ENCODE data around the gene PUM2. TPM values are rescaled to one million over a fixed set of nuclear protein-coding genes. Genes with fewer than 3 reads are reported as not detected.

The PUM2 gene
- total and polyA plus RNA-seq, 2 of the 8 experiments (the other 6 are each of a cell fraction or from before 2014, with no cell fraction given): 46.6 to 114 TPM

DNA sequence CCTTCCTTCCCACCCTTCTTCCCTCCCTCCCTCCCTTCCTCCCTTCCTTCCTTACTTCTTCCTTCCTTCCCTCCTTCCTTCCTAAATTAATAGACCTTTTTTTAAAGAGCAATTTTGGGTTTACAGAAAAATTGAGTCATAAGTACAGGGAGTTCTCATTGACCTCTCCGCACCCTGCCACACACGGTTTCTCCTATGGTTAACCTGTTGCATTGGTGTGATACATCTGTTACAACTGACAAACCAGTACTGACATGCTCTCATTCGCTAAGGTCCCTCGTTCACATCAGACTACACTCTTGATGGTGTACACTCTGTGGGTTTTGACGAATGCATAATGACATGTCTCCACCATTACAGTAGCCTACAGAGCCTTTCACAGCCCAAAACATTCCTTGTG is 114.1 kb downstream of the PUM2 start (continued):
- TF ChIP-seq CHD7 (IDR thresholded peaks at IDR 0.05; ENCODE audit: insufficient replicate concordance, low read length) (no peak), MAFK (IDR thresholded peaks at IDR 0.05; ENCODE audit: low read depth, low read length) (no peak), POLR2AphosphoS5 (IDR thresholded peaks at IDR 0.05; ENCODE audit: low read depth, low read length) (no peak), SP1 (IDR thresholded peaks at IDR 0.05; ENCODE audit: low read depth, low read length) (no peak), E2F6 (IDR thresholded peaks at IDR 0.05) (no peak), RXRA (IDR thresholded peaks at IDR 0.05; ENCODE audit: insufficient read depth, low read depth, low read length) (no peak)
- TF ChIP-seq, protein P1, sequence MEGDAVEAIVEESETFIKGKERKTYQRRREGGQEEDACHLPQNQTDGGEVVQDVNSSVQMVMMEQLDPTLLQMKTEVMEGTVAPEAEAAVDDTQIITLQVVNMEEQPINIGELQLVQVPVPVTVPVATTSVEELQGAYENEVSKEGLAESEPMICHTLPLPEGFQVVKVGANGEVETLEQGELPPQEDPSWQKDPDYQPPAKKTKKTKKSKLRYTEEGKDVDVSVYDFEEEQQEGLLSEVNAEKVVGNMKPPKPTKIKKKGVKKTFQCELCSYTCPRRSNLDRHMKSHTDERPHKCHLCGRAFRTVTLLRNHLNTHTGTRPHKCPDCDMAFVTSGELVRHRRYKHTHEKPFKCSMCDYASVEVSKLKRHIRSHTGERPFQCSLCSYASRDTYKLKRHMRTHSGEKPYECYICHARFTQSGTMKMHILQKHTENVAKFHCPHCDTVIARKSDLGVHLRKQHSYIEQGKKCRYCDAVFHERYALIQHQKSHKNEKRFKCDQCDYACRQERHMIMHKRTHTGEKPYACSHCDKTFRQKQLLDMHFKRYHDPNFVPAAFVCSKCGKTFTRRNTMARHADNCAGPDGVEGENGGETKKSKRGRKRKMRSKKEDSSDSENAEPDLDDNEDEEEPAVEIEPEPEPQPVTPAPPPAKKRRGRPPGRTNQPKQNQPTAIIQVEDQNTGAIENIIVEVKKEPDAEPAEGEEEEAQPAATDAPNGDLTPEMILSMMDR (IDR thresholded peaks at IDR 0.05; ENCODE audit: control extremely low read depth in 1 of 3, insufficient read depth in 1 of 3, low read depth in 1 of 3, low read length in 3 of 3): no peak

All from H1 (cell line).